ENCODE results near the gene USP32.
A peak's percentile ranks its signal among the peaks of the same experiment; 100 is the strongest.

Gene USP32

GRCh38 chr17:60165223-60165622 lies 226.7 kb downstream of the USP32 start:
- no peaks in the 10 kb centered on the region for H3K36me3 Mint-ChIP-seq
- ATAC-seq (no peak), DNase-seq (ENCODE audit: low spot score in 2 of 2) (no peak)
- H3K9me3 Mint-ChIP-seq: no peaks in the 10 kb centered on the region
- H3K4me3 Mint-ChIP-seq: no peak overlapping the region
- no peak overlapping the region for H3K27ac Mint-ChIP-seq
- peaks cover 32% of the 10 kb centered on the region for H3K4me1 Mint-ChIP-seq

DNA sequence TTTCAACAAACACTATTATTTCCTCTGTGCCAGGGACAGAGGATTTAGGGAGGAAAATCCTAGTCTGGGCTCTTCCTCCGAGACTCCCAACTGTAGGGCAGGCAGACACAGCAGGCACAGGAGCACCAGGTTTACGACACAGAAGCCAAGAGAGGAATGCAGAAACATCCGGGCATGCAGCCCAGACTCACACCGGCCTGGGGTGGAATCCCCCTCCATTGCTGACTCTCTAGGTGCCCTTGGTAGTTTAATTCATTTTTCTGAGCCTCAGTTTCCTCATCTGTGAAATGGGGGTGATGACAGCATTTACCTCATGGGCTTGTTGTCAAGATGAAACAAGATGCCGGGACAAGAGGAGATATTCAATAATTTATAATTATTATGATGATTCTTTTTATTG lies 227.2 kb downstream of the USP32 start:
- H3K9me3 Mint-ChIP-seq: no peaks in the 10 kb centered on the region
- H3K4me1 Mint-ChIP-seq: peaks cover 30% of the 10 kb centered on the region
- no peak for DNase-seq (ENCODE audit: low spot score in 2 of 2)

GRCh38 chr17:60164164-60164563 lies 227.8 kb downstream of the USP32 start:
- no peak for ATAC-seq
- no peak for DNase-seq (ENCODE audit: low spot score in 2 of 2)
- H3K4me1 Mint-ChIP-seq: peaks cover 30% of the 10 kb centered on the region
- peak overlapping the region; percentile 30 for H3K4me3 Mint-ChIP-seq
- H3K27ac Mint-ChIP-seq: no peak overlapping the region
- no peaks in the 10 kb centered on the region for H3K9me3 Mint-ChIP-seq
- no peaks in the 10 kb centered on the region for H3K36me3 Mint-ChIP-seq

More for the DNA sequence above, 227.2 kb downstream of the USP32 start:
- H3K36me3 Mint-ChIP-seq: no peaks in the 10 kb centered on the region
- H3K4me3 Mint-ChIP-seq: peak overlapping the region; percentile 30
- no peak for ATAC-seq
- no peak overlapping the region for H3K27ac Mint-ChIP-seq

DNA sequence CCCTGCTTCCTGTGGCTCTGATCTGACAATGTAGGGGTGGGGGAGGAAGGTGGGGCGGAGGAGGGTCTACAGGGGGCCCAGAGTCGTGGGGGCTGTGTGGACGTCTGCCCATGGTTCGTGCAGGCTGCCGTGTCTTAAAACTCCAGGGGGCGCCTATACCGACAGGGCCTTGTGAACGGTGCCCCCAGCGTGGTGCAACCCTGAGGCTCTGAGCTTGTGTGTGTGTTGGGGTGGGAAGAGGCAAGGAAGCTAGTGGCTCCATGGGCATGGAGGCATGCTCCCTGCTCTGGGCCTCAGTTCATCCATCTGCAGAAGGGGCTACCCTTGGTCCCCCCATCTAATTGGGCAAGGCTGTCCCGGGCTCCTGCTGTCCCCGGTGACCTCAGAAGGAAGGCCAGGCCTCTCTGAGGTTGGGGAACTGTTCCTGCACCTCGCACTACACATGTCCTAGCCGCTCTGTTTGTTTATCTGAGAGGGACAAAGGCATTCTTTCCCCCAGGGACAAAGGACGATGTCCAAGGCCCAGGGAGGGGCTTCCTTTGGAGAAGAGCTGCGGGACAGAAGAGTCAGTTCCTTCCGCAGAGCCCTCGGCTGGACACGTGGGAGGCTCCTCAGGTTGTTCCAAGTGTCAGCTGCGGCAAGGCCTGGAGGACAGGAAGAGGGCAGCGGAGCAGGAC lies 228.7 kb downstream of the USP32 start:
- H3K36me3 Mint-ChIP-seq: no peaks in the 10 kb centered on the region
- ATAC-seq: no peak
- no peak overlapping the region for H3K27ac Mint-ChIP-seq
- DNase-seq (ENCODE audit: low spot score in 2 of 2): no peak
- no peak overlapping the region for H3K4me3 Mint-ChIP-seq
- H3K9me3 Mint-ChIP-seq: no peaks in the 10 kb centered on the region
- H3K4me1 Mint-ChIP-seq: peaks cover 30% of the 10 kb centered on the region

DNA sequence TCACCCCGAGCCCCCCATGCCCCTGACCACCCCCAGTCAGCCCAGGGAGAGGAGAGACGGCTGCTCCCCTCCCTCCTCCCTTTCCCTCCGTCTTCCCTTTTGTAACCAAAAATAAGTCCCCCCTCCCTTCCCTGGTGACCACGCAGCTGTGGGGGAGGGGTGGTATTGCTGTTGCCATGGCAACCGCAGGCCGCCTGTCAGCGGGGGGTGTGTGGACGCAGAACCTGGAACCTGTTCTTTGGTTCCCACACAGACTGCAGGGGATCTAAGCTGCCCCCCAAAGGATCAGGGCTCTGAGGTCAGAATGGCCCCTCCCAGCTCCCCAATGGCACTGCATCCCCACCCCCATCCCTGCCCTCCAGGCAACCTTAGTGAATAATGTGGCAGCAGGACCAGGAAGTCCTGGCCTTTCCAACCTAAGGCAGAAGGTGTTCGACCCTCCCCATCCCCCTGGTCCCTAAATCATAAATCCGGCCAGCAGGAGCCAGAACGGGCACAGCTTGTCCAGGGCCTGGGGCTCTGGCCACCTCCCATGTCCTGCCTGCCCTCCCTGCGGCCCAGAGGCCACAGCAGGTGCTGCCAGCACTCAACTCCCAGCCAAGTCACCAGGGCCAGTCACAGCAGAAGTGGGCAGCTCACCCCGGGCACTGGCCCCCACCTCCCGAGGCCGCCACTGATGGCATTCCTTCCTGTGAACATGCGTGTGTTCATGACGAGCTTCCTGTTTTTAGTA lies 230.2 kb downstream of the USP32 start:
- peak overlapping the region; percentile 56 for H3K27ac Mint-ChIP-seq
- peaks cover 24% of the 10 kb centered on the region for H3K4me1 Mint-ChIP-seq
- no peaks in the 10 kb centered on the region for H3K9me3 Mint-ChIP-seq
- DNase-seq (ENCODE audit: low spot score in 2 of 2) (no peak), ATAC-seq (no peak)
- H3K4me3 Mint-ChIP-seq: no peak overlapping the region
- H3K36me3 Mint-ChIP-seq: no peaks in the 10 kb centered on the region

DNA sequence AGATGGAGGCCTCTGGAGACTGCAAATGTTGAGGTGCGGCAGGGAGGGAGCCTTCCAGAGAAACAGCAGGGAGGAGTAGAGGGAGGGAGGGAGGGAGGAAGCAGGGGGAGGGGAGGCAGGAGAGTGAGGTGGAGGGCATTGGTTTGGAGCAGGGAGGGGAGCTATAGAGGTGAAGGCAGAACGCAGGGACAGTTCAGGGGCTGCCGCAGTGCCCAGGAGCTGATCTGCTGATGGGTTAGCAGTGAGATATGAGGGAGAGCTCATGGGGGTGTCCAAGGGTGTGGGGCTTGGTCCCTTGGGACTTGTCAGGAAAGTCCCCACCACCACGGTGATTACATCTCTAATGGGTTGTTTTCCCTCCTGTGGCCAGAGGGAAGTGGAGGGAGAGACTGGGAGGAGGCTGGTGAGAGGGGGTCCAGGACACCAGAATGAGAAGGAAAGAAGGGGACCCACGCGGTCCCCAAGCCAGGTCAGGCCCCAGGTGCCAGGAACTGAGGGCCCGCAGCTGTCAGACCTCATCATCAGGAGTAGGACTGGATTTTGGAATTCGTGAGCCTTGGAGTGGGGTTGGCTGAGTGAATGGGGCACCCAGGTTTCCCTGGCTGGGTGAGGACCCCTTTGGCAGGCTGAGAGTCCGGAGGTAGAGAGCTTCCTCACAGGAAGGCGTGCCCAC lies 231.0 kb downstream of the USP32 start:
- H3K27ac Mint-ChIP-seq: peak overlapping the region; percentile 10
- DNase-seq (ENCODE audit: low spot score in 2 of 2): no peak
- no peaks in the 10 kb centered on the region for H3K9me3 Mint-ChIP-seq
- H3K4me1 Mint-ChIP-seq: peaks cover 22% of the 10 kb centered on the region
- no peaks in the 10 kb centered on the region for H3K36me3 Mint-ChIP-seq
- no peak overlapping the region for H3K4me3 Mint-ChIP-seq
- no peak for ATAC-seq

GRCh38 chr17:60159479-60159866 lies 232.5 kb downstream of the USP32 start:
- Mint-ChIP-seq H3K4me1 (peaks cover 14% of the 10 kb centered on the region), H3K9me3 (no peaks in the 10 kb centered on the region), H3K27ac (no peak overlapping the region), H3K36me3 (no peaks in the 10 kb centered on the region), H3K4me3 (no peak overlapping the region)
- DNase-seq (ENCODE audit: low spot score in 2 of 2): no peak
- ATAC-seq: no peak

DNA sequence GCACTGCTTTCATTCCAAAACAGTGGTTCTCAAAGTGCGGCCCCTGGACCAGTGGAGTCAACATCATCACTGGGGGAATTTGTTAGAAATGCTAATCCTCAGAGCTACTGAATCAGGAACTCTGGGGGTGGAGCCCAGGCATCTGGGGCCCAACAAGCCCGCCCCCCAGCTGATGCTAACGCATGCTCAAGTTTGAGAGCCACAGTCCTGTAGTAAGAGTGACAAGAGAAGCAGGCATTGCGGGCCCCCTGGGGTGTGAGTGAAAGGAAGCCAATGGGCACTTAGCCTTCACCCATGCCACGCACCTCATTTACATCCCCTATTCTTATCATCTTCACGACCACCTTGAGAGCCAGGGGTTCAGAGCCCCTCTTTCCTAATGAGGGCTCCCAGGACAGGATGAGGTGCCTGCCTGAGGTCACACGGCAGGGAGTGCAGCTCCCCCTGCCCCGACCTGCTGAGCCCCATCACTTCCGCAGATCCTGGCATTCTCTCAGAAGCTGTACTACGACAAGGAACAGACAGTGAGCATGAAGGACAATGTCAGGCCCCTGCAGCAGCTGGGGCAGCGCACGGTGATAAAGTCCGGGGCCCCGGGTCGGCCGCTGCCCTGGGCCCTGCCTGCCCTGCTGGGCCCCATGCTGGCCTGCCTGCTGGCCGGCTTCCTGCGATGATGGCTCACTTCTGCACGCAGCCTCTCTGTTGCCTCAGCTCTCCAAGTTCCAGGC lies 233.0 kb downstream of the USP32 start:
- no peak overlapping the region for H3K27ac Mint-ChIP-seq
- ATAC-seq (no peak), DNase-seq (ENCODE audit: low spot score in 2 of 2) (no peak)
- H3K4me3 Mint-ChIP-seq: no peak overlapping the region
- no peaks in the 10 kb centered on the region for H3K9me3 Mint-ChIP-seq
- H3K36me3 Mint-ChIP-seq: no peaks in the 10 kb centered on the region
- peaks cover 14% of the 10 kb centered on the region for H3K4me1 Mint-ChIP-seq

DNA sequence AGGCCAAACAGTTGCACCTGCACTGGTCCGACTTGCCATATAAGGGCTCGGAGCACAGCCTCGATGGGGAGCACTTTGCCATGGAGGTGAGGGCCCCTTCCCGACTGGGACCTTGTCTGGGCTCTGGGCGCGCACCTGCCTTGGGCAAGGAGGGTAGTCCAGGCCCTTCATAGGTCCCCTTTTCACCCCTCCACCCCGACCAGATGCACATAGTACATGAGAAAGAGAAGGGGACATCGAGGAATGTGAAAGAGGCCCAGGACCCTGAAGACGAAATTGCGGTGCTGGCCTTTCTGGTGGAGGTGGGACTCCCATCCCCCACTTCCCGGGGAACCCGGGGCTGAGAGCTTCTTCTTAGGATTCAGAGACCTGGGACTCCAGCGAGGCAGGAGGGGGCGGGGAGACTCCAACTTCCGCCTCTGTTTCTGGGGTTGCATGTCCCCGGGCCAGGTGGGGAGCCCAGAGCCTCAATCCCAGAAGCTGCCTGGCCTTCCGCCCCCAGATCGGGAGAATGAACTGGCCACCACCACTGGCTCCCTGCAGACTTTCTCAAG lies 234.4 kb downstream of the USP32 start:
- ATAC-seq (no peak), DNase-seq (ENCODE audit: low spot score in 2 of 2) (no peak)
- Mint-ChIP-seq H3K4me3 (no peak overlapping the region), H3K27ac (no peak overlapping the region), H3K4me1 (peaks cover 6% of the 10 kb centered on the region), H3K9me3 (no peaks in the 10 kb centered on the region), H3K36me3 (no peaks in the 10 kb centered on the region)

- H3K4me1 Mint-ChIP-seq: peaks cover 6% of the 10 kb centered on the region
- ATAC-seq: no peak
- no peak overlapping the region for H3K4me3 Mint-ChIP-seq
- no peak for DNase-seq (ENCODE audit: low spot score in 2 of 2)
- H3K27ac Mint-ChIP-seq: no peak overlapping the region
- H3K36me3 Mint-ChIP-seq: no peaks in the 10 kb centered on the region
- H3K9me3 Mint-ChIP-seq: no peaks in the 10 kb centered on the region
Measured at GRCh38 chr17:60156746-60157145, 235.2 kb downstream of the USP32 start.

DNA sequence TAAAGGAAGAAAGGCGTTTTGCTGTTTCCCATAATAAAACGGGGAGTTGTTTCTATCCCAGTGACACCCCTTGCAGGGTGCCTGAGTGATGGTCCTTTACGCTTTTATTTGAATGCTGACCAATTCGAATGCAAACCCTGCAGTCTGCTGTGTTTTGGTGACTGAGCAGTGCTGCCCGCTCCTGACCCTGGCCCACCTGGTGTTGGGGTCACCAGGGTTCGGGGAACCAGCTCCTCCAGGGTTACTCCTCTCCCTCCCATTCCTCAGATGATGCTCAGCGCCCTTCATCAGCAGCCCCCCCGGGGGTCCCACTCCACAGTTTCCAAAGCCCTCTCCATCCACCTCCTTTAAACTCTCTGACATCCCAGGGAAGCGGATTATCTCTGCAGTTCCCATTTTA lies 236.1 kb downstream of the USP32 start:
- Mint-ChIP-seq H3K4me3 (no peak overlapping the region), H3K36me3 (no peaks in the 10 kb centered on the region)

DNA sequence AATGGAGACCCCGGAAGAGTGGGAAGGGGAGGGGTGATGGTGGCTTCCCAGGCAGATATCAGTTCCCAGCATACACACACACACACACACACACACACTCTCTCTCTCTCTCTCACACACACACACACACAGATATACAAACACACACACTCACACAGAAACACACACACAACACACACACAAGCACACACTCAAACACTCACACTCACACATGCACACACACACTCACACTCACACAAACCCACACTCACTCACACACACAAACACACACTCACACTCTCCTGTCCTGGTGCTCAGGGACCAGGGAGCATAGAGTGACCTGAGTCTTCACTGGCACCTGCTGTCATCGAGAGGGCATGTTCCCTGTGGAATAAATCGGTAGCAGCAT lies 236.5 kb downstream of the USP32 start:
- Mint-ChIP-seq H3K27ac (no peak overlapping the region), H3K4me1 (peaks cover 10% of the 10 kb centered on the region), H3K4me3 (no peak overlapping the region), H3K36me3 (no peaks in the 10 kb centered on the region), H3K9me3 (no peaks in the 10 kb centered on the region)
- ATAC-seq (no peak), DNase-seq (ENCODE audit: low spot score in 2 of 2) (no peak)

More for the DNA sequence above, 236.1 kb downstream of the USP32 start:
- Mint-ChIP-seq H3K27ac (no peak overlapping the region), H3K4me1 (peaks cover 11% of the 10 kb centered on the region), H3K9me3 (no peaks in the 10 kb centered on the region)
- DNase-seq (ENCODE audit: low spot score in 2 of 2): no peak
- ATAC-seq: no peak

- Mint-ChIP-seq H3K9me3 (no peaks in the 10 kb centered on the region), H3K27ac (no peak overlapping the region), H3K4me3 (no peak overlapping the region), H3K4me1 (peaks cover 10% of the 10 kb centered on the region), H3K36me3 (no peaks in the 10 kb centered on the region)
- ATAC-seq: no peak
- no peak for DNase-seq (ENCODE audit: low spot score in 2 of 2)
Measured at GRCh38 chr17:60154616-60155426, 237.1 kb downstream of the USP32 start.

- DNase-seq (ENCODE audit: low spot score in 2 of 2): no peak
- H3K36me3 Mint-ChIP-seq: no peaks in the 10 kb centered on the region
Measured at GRCh38 chr17:60153606-60154390, 238.1 kb downstream of the USP32 start.

More at GRCh38 chr17:60153606-60154390, 238.1 kb downstream of the USP32 start:
- Mint-ChIP-seq H3K9me3 (no peaks in the 10 kb centered on the region), H3K4me1 (peaks cover 17% of the 10 kb centered on the region), H3K4me3 (no peak overlapping the region), H3K27ac (no peak overlapping the region)
- no peak for ATAC-seq

Measured in stimulated activated effector memory CD8-positive, alpha-beta T cell treated with anti-CD3 and anti-CD28 coated beads, Interleukin-12 subunit alpha, Interleukin-12 subunit beta, amount 100 ng/mL, for 72 hours (primary cell).